Measurements from ENCODE around the gene NFATC3.

GRCh38 chr16:68062910-68063393, 22.2 kb upstream of the NFATC3 start:
- TF ChIP-seq CTCF (IDR thresholded peaks at IDR 0.05): no peak
- TF ChIP-seq POLR2A (IDR thresholded peaks at IDR 0.05): no peak

Data from uterus (tissue), 2 donors.